ENCODE results near the gene ADAMTS14. TPM values are rescaled to one million over a fixed set of nuclear protein-coding genes. Genes with fewer than 3 reads are reported as not detected.

The ADAMTS14 gene
- total RNA-seq (under 1 TPM in 6 of 9 donors, not detected in 3; under 0.01 to 0.61 (median 0.25) TPM), polyA plus RNA-seq (1 to 10 TPM in 1 of 3 donors, under 1 TPM in 2; 0.07 to 1.2 (median 0.40) TPM)
- long read RNA-seq, donor 1, result 0 reads
- long read RNA-seq, donor 2, result 0 reads
- long read RNA-seq, donor 3, result 0 reads
- long read RNA-seq, donor 4, result 0 reads
- long read RNA-seq, donor 5, result 0 reads
- long read RNA-seq, donor 6, result 0 reads
- long read RNA-seq, donor 7, result 0 reads
- long read RNA-seq, donor 8, result 0 reads
- long read RNA-seq, donor 9, result 0 reads
- long read RNA-seq, donor 10, result 0 reads

DNA sequence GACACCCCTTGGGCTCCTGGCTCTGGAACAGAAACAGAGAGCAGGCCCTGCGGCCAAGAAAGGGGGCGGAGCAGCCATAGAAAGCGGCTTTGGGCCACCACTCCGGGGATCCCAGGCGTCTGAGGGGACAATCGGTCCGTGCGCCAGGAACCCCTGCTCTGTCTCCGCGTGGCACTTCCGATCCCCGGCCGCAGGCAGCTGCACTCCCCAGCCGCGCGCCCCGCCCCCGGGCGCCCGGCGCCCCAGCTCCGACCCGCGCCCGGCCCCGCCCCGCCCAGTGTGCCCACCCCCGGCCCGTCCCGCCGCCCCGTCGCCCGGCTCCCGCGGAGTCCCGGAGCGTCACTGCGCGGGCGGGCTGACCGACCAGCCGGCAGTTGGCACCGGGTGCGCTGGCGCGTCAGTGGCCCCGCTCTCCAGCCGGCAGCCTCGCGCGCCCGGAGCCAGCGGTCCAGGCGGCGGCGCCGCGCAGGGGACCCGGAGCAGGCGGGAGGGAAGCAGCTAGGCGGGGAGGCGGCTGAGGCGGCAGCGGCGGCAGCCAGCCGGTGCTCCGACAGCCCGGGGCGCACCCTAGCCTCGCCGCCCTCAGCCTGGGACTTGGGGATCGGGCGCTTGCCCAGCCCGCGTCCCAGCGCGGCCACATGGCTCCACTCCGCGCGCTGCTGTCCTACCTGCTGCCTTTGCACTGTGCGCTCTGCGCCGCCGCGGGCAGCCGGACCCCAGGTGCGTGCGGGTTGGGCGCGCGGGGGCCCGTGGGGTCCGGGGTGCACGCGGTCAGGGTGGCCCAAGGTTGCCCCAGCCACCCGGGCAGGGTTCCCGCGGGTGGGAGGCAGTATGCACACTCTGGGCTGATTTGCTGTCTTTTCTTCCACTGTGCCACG lies at the start of gene ADAMTS14:
Gene ADAMTS14, plus strand, starts transcription at position 342 of the 878 bp plus-strand sequence. Its CDS starts 297 bp downstream, at position 639.
- WGBS, 4 donors, result 2 to 6% (median 3%) methylated on average over 11 to 100 of the region's 100 CpGs
- TF ChIP-seq POLR2A (IDR thresholded peaks at IDR 0.05), result no peak
- TF ChIP-seq CTCF (IDR thresholded peaks at IDR 0.05), result no peak
- peak in 6 of 7 donors; percentile 29 to 52 (median 39) for DNase-seq
- intact Hi-C loops (cut with DNase I), result no loop called here
- Histone ChIP-seq H3K27ac (no peak within 1 kb of the TSS), H3K9me3 (replicated peaks in 1 of 3) (no peaks in the 10 kb centered on the region), H3K27me3 (no peaks in the 10 kb centered on the region), H3K4me3 (peak within 1 kb of the TSS in 1 of 4 donors; percentile 45), H3K4me1 (replicated peaks in 1 of 2) (peaks cover 3 to 9% of the 10 kb centered on the region in 2 donors), H3K36me3 (replicated peaks in 1 of 2) (no peaks in the 10 kb centered on the region)

DNA sequence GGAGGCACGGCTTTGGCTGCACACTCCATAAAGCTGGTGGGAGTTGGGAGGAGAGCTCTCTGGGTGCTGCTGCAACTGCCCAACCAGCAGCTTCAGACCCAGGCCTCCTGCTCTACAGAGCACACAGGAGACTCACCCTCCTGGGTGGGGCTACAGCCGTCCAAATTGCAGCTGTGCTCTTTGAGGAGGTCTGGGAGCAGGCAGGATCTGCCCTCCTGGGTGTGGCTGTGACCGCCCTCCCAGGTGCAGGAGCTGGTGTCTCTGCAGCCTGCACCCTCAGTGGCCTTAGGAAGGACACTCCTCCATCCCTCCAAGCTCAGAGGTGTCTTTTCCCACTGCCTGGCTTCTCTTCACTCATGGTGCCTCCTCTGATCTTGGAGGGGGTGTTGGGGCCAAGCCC lies 49.8 kb upstream of the ADAMTS14 start:
- Histone ChIP-seq H3K4me1 (replicated peaks in 1 of 2) (no peaks in the 10 kb centered on the region), H3K27me3 (no peaks in the 10 kb centered on the region), H3K36me3 (replicated peaks in 1 of 2) (no peaks in the 10 kb centered on the region), H3K9me3 (replicated peaks in 1 of 3) (peaks cover 0 to 5% (median 0%) of the 10 kb centered on the region in 3 donors), H3K27ac (no peak overlapping the region), H3K4me3 (no peak overlapping the region)
- WGBS, 4 donors, result 78 to 100% (median 90%) methylated on average over 1 to 3 of the region's 3 CpGs
- no peak for DNase-seq
- TF ChIP-seq POLR2A (IDR thresholded peaks at IDR 0.05) (no peak), CTCF (IDR thresholded peaks at IDR 0.05) (no peak)
- intact Hi-C loops (cut with DNase I), result no loop called here

DNA sequence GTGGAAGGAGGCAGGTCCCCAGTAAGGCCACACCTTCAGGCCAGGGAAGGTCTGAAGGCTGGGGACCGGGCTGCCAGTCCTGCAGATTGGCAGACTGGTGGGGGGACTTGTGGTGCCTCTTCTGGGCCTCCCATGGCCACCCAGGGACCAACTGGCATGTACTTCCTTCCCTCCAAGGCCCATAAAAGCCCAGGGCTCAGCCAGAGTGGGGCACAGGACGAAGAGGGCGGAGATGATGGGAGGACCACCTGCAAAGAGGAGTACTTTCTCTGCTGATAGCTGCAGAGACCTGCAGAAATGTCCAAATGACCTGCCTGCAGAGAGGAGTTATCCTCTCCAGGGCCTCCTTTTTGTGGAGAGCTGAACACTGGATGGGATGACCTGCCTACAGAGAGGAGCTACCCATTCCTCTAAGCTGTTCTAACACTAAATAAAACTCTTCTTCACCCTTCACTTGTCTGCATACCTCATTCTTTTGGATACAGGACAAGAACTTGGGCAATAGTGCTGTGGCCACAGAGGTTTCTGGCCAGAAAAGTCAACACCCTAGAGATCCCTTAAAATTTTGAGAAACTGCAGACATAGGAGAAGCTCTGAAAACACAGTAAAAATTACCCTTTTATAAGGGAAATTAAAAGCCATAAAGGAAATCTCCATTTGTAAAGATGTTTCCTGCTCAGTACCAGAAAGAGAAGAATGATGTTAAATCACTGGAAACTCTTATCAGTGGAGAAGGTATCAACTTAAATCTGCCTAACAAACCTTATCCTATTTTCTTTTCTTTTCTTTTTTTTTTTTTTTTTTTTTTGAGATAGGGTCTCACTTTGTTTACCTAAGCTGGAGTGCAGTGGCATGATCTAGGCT lies 49.1 kb upstream of the ADAMTS14 start:
- intact Hi-C loops (cut with DNase I), result no loop called here

More for the DNA sequence above, 49.1 kb upstream of the ADAMTS14 start:
- DNase-seq, result no peak
- H3K9me3 ChIP-seq (replicated peaks in 1 of 3), result peaks cover 0 to 5% (median 0%) of the 10 kb centered on the region in 3 donors
- WGBS, 4 donors, result 78 to 99% (median 93%) methylated on average over 2 to 3 of the region's 3 CpGs
- no peaks in the 10 kb centered on the region for H3K36me3 ChIP-seq (replicated peaks in 1 of 2)
- H3K27me3 ChIP-seq, result no peaks in the 10 kb centered on the region
- H3K4me3 ChIP-seq, result no peak overlapping the region
- no peak for TF ChIP-seq CTCF (IDR thresholded peaks at IDR 0.05)
- no peak for TF ChIP-seq POLR2A (IDR thresholded peaks at IDR 0.05)
- no peak overlapping the region for H3K27ac ChIP-seq
- no peaks in the 10 kb centered on the region for H3K4me1 ChIP-seq (replicated peaks in 1 of 2)

Measured in adrenal gland (tissue), 19 donors.